CD4-positive, alpha-beta T cell (primary cell): ENCODE data around the gene ITPKA. TPM values are rescaled to one million over a fixed set of nuclear protein-coding genes. Genes with fewer than 3 reads are reported as not detected.

Experiments
- ATAC-seq: fragments of 200-7000 bp; cut with Tn5 transposase; one replicate; pipeline ENCODE4 v1.10.0; 2022; ENCODE audit warnings: mild to moderate bottlenecking; ENCODE audit not compliant: poor library complexity
- CTCF ChIA-PET: fragments of 350-600 bp; sonication (Branson Sonifier 250); formaldehyde crosslinking; loops from one replicate; lab custom pipeline; 2021; ENCODE audit warnings: antibody characterized with exemption, inconsistent platforms; lab: Charles Lee
- POLR2A ChIA-PET: fragments of 350-600 bp; sonication (Branson Sonifier 250); formaldehyde crosslinking; loops from one replicate; lab custom pipeline; 2021; ENCODE audit warnings: antibody characterized with exemption, inconsistent platforms; lab: Charles Lee
- DNase-seq, 14 experiments: peaks; one replicate each; pipeline ENCODE4 v3.0.0-alpha.2; 2013 to 2020; ENCODE audit warnings: mixed read lengths in 2 of 14
- H3K27ac ChIP-seq, 2 donors: one replicate each; pipeline versions ENCODE4 v1.5.1 to v1.7.0; 2013; ENCODE audit warnings: low read length in 2 of 2, low read depth in 1 of 2, mild to moderate bottlenecking in 1 of 2
- H3K27me3 ChIP-seq, 2 experiments: 1 replicate in 1 of 2; 2 replicates in 1 of 2; pipeline versions ENCODE4 v1.6.1 to v1.7.0; 2013; ENCODE audit warnings: low read length in 2 of 2, control low read depth in 1 of 2, mild to moderate bottlenecking in 1 of 2, moderate library complexity in 1 of 2; ENCODE audit not compliant: insufficient read depth in 2 of 2, control insufficient read depth in 1 of 2
- H3K36me3 ChIP-seq: one replicate; pipeline ENCODE4 v1.6.1; 2013; ENCODE audit warnings: low read length, control low read depth; ENCODE audit not compliant: insufficient read depth
- H3K4me1 ChIP-seq: one replicate; pipeline ENCODE4 v1.6.1; 2013; ENCODE audit warnings: low read length, control low read depth; ENCODE audit not compliant: insufficient read depth
- H3K4me3 ChIP-seq: one replicate; pipeline ENCODE4 v1.5.1; 2013; ENCODE audit warnings: mild to moderate bottlenecking, low read length, moderate library complexity
- H3K9me3 ChIP-seq, 2 experiments: 1 replicate in 1 of 2; 2 replicates in 1 of 2; pipeline versions ENCODE4 v1.6.1 to v1.7.0; 2013; ENCODE audit warnings: low read length in 2 of 2, mild to moderate bottlenecking in 2 of 2, control low read depth in 1 of 2, moderate library complexity in 1 of 2; ENCODE audit not compliant: control insufficient read depth in 1 of 2, insufficient read depth in 1 of 2
- H3K27ac Mint-ChIP-seq: one replicate; pipeline ENCODE4 v1.8.0; 2020; ENCODE audit warnings: mixed read lengths
- H3K27me3 Mint-ChIP-seq: one replicate; pipeline ENCODE4 v1.8.0; 2021; ENCODE audit warnings: mixed read lengths
- H3K36me3 Mint-ChIP-seq: one replicate; pipeline ENCODE4 v1.8.0; 2021; ENCODE audit warnings: low read depth, mixed read lengths
- H3K4me1 Mint-ChIP-seq: one replicate; pipeline ENCODE4 v1.8.0; 2021; ENCODE audit warnings: low read depth, mixed read lengths
- H3K4me3 Mint-ChIP-seq: one replicate; pipeline ENCODE4 v1.8.0; 2020; ENCODE audit warnings: mild to moderate bottlenecking, mixed read lengths
- H3K9me3 Mint-ChIP-seq: one replicate; pipeline ENCODE4 v1.8.0; 2020; ENCODE audit warnings: mixed read lengths
- CTCF ChIP-seq: fragments of 200-600 bp; IDR thresholded peaks from one replicate; pipeline ENCODE4 v1.8.0; 2022; ENCODE audit warnings: antibody characterized with exemption, mild to moderate bottlenecking
- intact Hi-C, 2 experiments: fragments of 100-400 bp; cut with DNase I in 1 of 2; cut with micrococcal nuclease in 1 of 2; formaldehyde crosslinking; loops; one replicate each; pipeline versions ENCODE4 v1.15.1 to v1.9.0; 2023 to 2025; cut with DNase I, micrococcal nuclease
- polyA plus RNA-seq, 2 donors: library from polyadenylated mRNA; unstranded; fragments of 120-200 nt; gene quantifications; one replicate each; pipeline ENCODE4 v1.2.1, GENCODE V29; 2013
- total RNA-seq, 174 experiments: library from RNA in 2 of 174; stranded (reverse) in 2 of 174; gene quantifications; one replicate each; pipeline ENCODE4 v1.2.3 and lab custom pipeline; 2021 to 2026

Gene ITPKA
- total RNA-seq = not detected
- polyA plus RNA-seq (2013, experiment 1 of 2) = 0.21 TPM
- polyA plus RNA-seq (2013, experiment 2 of 2) = 0.27 TPM
- 0 to 3.0 (median 0.13) reads per million in 172 experiments for total RNA-seq (lab: John Stamatoyannopoulos, UW)

- Histone ChIP-seq H3K9me3 (peaks cover 0 to 19% of the 10 kb centered on the region in 2 experiments), H3K4me3 (peak within 1 kb of the TSS; percentile 73), H3K4me1 (peaks cover 35% of the 10 kb centered on the region), H3K27ac (no peak within 1 kb of the TSS), H3K27me3 (peaks cover 38 to 49% of the 10 kb centered on the region in 2 experiments), H3K36me3 (no peaks in the 10 kb centered on the region)
- Mint-ChIP-seq H3K27ac (no peak within 1 kb of the TSS), H3K4me1 (peaks cover 7% of the 10 kb centered on the region), H3K27me3 (peaks cover 51% of the 10 kb centered on the region), H3K36me3 (no peaks in the 10 kb centered on the region), H3K4me3 (peak within 1 kb of the TSS; percentile 87), H3K9me3 (no peaks in the 10 kb centered on the region)
- ChIA-PET CTCF (interaction anchor here (1.9 kb wide), 1 partner anchor 28 kb away, joined by 9 read pairs; no protein-coding TSS in a partner anchor), POLR2A (interaction anchor here (0.9 to 1.5 kb wide), 5 partner anchors 8 to 210 kb away, joined by 3 to 6 read pairs (median 4); partner anchors contain the start of gene RPAP1)
- ATAC-seq (peak; percentile 85), DNase-seq (peak in 13 of 14 experiments; percentile 50 to 90 (median 63))
- TF ChIP-seq CTCF = no peak
- intact Hi-C loops = no loop called here
Observed at GRCh38 chr15:41493205-41493901, at the start of gene ITPKA. TSS of gene ITPKA (plus strand) at chr15:41493874. CDS start at chr15:41493928, 54 bp downstream.

- H3K4me1 Mint-ChIP-seq = peaks cover 20% of the 10 kb centered on the region
- no peak overlapping the region for H3K4me3 Mint-ChIP-seq
- DNase-seq (no peak), ATAC-seq (no peak)
- Histone ChIP-seq H3K36me3 (peaks cover 12% of the 10 kb centered on the region), H3K27ac (no peak overlapping the region), H3K9me3 (no peaks in the 10 kb centered on the region), H3K4me3 (no peak overlapping the region), H3K4me1 (peaks cover 9% of the 10 kb centered on the region), H3K27me3 (no peaks in the 10 kb centered on the region)
- H3K27ac Mint-ChIP-seq = no peak overlapping the region
- H3K36me3 Mint-ChIP-seq = peaks cover 55% of the 10 kb centered on the region
- no peaks in the 10 kb centered on the region for H3K9me3 Mint-ChIP-seq
- ChIA-PET CTCF (no interaction called here), POLR2A (interaction anchor here (0.6 kb wide), 1 partner anchor 76 kb away, joined by 3 read pairs; no protein-coding TSS in a partner anchor)
- H3K27me3 Mint-ChIP-seq = no peaks in the 10 kb centered on the region
- no peak for TF ChIP-seq CTCF
- intact Hi-C loops = no loop called here
Observed at GRCh38 chr15:41445399-41445798, 48.3 kb upstream of the ITPKA start.

DNA sequence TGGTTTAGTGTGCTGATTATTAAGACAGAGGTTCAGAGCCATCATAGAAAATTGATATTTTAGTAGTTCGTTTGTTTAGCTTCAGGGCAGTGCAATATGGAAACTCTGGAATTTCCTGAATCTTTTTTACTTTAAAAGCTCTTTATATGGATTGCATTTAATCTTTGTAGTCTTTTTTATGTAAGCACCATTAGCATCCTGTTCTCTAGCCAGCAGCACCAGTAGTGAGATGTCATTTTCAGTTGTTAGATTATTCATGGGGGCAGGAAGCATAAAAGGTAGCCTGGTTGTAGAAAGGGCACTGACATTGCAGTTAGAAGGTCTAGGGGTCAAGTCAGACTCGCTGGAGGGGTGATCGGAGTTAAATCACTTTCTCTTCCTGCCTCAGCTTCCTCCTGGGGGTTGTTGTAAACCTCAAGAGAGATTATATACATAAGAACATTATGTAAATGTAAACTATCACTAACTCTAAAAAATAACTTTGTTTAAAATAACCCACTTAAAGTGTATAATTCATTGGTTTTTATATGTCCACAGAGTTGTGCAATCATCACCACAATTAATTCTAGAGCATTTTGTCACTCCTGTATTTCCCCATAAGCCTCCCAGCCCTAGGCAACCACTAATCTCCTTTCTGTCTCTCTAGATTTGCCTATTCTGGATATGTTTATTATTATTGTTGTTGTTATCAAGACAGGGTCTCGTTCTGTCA, 31.4 kb upstream of the ITPKA start:
- Mint-ChIP-seq H3K4me3 (no peak overlapping the region), H3K27me3 (no peaks in the 10 kb centered on the region), H3K27ac (no peak overlapping the region), H3K36me3 (peaks cover 68% of the 10 kb centered on the region), H3K9me3 (no peaks in the 10 kb centered on the region), H3K4me1 (peaks cover 4% of the 10 kb centered on the region)
- no peak overlapping the region for H3K4me3 ChIP-seq
- H3K27me3 ChIP-seq = no peaks in the 10 kb centered on the region
- no peaks in the 10 kb centered on the region for H3K9me3 ChIP-seq
- ChIA-PET CTCF (no interaction called here), POLR2A (no interaction called here)
- intact Hi-C loops = loop anchor here in 1 of 2 experiments (10.0 kb wide), 1 partner anchor 123 kb away; no protein-coding TSS in a partner anchor
- TF ChIP-seq CTCF = no peak
- DNase-seq (no peak), ATAC-seq (no peak)
- H3K36me3 ChIP-seq = peaks cover 40% of the 10 kb centered on the region
- no peaks in the 10 kb centered on the region for H3K4me1 ChIP-seq
- H3K27ac ChIP-seq = no peak overlapping the region
